ENCODE data around the gene IL1A.
A peak's percentile ranks its signal among the peaks of the same experiment; 100 is the strongest.

The IL1A gene

GRCh38 chr2:112772322-112772721 lies 12.0 kb downstream of the IL1A start:
- no peaks in the 10 kb centered on the region for H3K36me3 ChIP-seq (ENCODE audit: insufficient read depth)
- H3K27me3 ChIP-seq (ENCODE audit: insufficient read depth, low read depth), result no peaks in the 10 kb centered on the region; the same call in 1 of the 2 replicates
- H3K9ac ChIP-seq, result no peak overlapping the region
- peaks cover 13% of the 10 kb centered on the region for H3K4me1 ChIP-seq (ENCODE audit: low read depth, poor library complexity, severe bottlenecking)
- no peaks in the 10 kb centered on the region for H4K20me1 ChIP-seq (ENCODE audit: insufficient read depth)
- H3K27ac ChIP-seq, result no peak overlapping the region
- H3K4me3 ChIP-seq (IDR thresholded peaks at IDR 0.05; ENCODE audit: insufficient read depth, low read depth, low read length), result no peak overlapping the region
- TF ChIP-seq CTCF (conservative IDR thresholded peaks at IDR 0.05; ENCODE audit: low read depth, low read length), result no peak
- H3K79me2 ChIP-seq (ENCODE audit: insufficient read depth, low read depth), result no peaks in the 10 kb centered on the region
- no peak overlapping the region for H2AFZ ChIP-seq (ENCODE audit: low read depth)
- H3K4me2 ChIP-seq, result no peak overlapping the region

- Histone ChIP-seq H3K27ac (no peak overlapping the region), H3K4me2 (no peak overlapping the region), H3K27me3 (ENCODE audit: insufficient read depth, low read depth) (no peaks in the 10 kb centered on the region; the same call in 1 of the 2 replicates), H3K4me1 (ENCODE audit: low read depth, poor library complexity, severe bottlenecking) (peaks cover 8% of the 10 kb centered on the region), H3K9ac (no peak overlapping the region), H2AFZ (ENCODE audit: low read depth) (no peak overlapping the region), H4K20me1 (ENCODE audit: insufficient read depth) (no peaks in the 10 kb centered on the region), H3K4me3 (IDR thresholded peaks at IDR 0.05; ENCODE audit: insufficient read depth, low read depth, low read length) (no peak overlapping the region), H3K36me3 (ENCODE audit: insufficient read depth) (no peaks in the 10 kb centered on the region), H3K79me2 (ENCODE audit: insufficient read depth, low read depth) (no peaks in the 10 kb centered on the region)
- TF ChIP-seq CTCF (conservative IDR thresholded peaks at IDR 0.05; ENCODE audit: low read depth, low read length), result no peak
These were observed 15.9 kb downstream of the IL1A start for GRCh38 chr2:112768432-112768831.

GRCh38 chr2:112767693-112768330 lies 16.5 kb downstream of the IL1A start:
- H3K27ac ChIP-seq, result no peak overlapping the region
- no peaks in the 10 kb centered on the region for H3K79me2 ChIP-seq (ENCODE audit: insufficient read depth, low read depth)
- H3K4me3 ChIP-seq (IDR thresholded peaks at IDR 0.05; ENCODE audit: insufficient read depth, low read depth, low read length), result no peak overlapping the region
- no peak overlapping the region for H3K9ac ChIP-seq
- H3K27me3 ChIP-seq (ENCODE audit: insufficient read depth, low read depth), result no peaks in the 10 kb centered on the region; the same call in 1 of the 2 replicates
- no peaks in the 10 kb centered on the region for H3K36me3 ChIP-seq (ENCODE audit: insufficient read depth)
- no peak overlapping the region for H2AFZ ChIP-seq (ENCODE audit: low read depth)
- H3K4me2 ChIP-seq, result no peak overlapping the region
- TF ChIP-seq CTCF (conservative IDR thresholded peaks at IDR 0.05; ENCODE audit: low read depth, low read length), result no peak
- H4K20me1 ChIP-seq (ENCODE audit: insufficient read depth), result no peaks in the 10 kb centered on the region
- H3K4me1 ChIP-seq (ENCODE audit: low read depth, poor library complexity, severe bottlenecking), result peaks cover 12% of the 10 kb centered on the region

- Histone ChIP-seq H3K4me3 (IDR thresholded peaks at IDR 0.05; ENCODE audit: insufficient read depth, low read depth, low read length) (no peak overlapping the region), H3K9ac (peak overlapping the region; percentile 50; the same call in 1 of the 2 replicates), H3K27me3 (ENCODE audit: insufficient read depth, low read depth) (no peaks in the 10 kb centered on the region), H3K27ac (0 out of 2 replicates have a peak overlapping the region, but pooled peaks have one; percentile 2), H4K20me1 (ENCODE audit: insufficient read depth) (no peaks in the 10 kb centered on the region), H3K4me2 (peak overlapping the region; percentile 88), H3K36me3 (ENCODE audit: insufficient read depth) (no peaks in the 10 kb centered on the region), H3K4me1 (ENCODE audit: low read depth, poor library complexity, severe bottlenecking) (peaks cover 12% of the 10 kb centered on the region), H2AFZ (ENCODE audit: low read depth) (peak overlapping the region; percentile 81), H3K79me2 (ENCODE audit: insufficient read depth, low read depth) (peaks cover 12% of the 10 kb centered on the region; the same call in 1 of the 2 replicates)
- no peak for TF ChIP-seq CTCF (conservative IDR thresholded peaks at IDR 0.05; ENCODE audit: low read depth, low read length)
These were observed 19.0 kb downstream of the IL1A start for GRCh38 chr2:112765251-112765650.
